ENCODE measurements around the gene AKT3. TPM values are rescaled to one million over a fixed set of nuclear protein-coding genes. Genes with fewer than 3 reads are reported as not detected.

The AKT3 gene
- total and polyA plus RNA-seq, 2 experiments from 2014 or later = 4.5 to 18.5 TPM

- Mint-ChIP-seq H3K27me3 (ENCODE audit: insufficient read depth, low read depth, poor library complexity) (peaks cover 8% of the 10 kb centered on the region), H3K4me3 (peak overlapping the region; percentile 96), H3K4me1 (peaks cover 24% of the 10 kb centered on the region), H3K9me3 (no peaks in the 10 kb centered on the region; the same call in 2 of the 3 replicates), H3K27ac (peak overlapping the region; percentile 99), H3K36me3 (ENCODE audit: low read depth) (no peaks in the 10 kb centered on the region; the same call in 2 of the 3 replicates)
- Histone ChIP-seq H3K27me3 (ENCODE audit: insufficient read depth) (no peaks in the 10 kb centered on the region), H3K79me2 (replicated peaks; ENCODE audit: insufficient read depth) (peaks cover 32% of the 10 kb centered on the region), H3K4me2 (peak overlapping the region; percentile 74), H3F3A (replicated peaks; ENCODE audit: low read depth) (no peaks in the 10 kb centered on the region), H2AFZ (peak overlapping the region; percentile 43), H3K4me1 (ENCODE audit: insufficient read depth) (0 out of 2 replicates have a peak, but pooled peaks cover 9% of the 10 kb centered on the region), H3K4me3 (peak overlapping the region; percentile 60), H3K9me2 (ENCODE audit: insufficient read depth) (no peaks in the 10 kb centered on the region), H4K20me1 (replicated peaks; ENCODE audit: insufficient read depth) (no peaks in the 10 kb centered on the region), H3K27ac (ENCODE audit: low read depth) (peak overlapping the region; percentile 91), H3K36me3 (ENCODE audit: insufficient read depth) (no peaks in the 10 kb centered on the region)
- TF ChIP-seq ZNF114 (CRISPR knock-in tag; IDR thresholded peaks at IDR 0.05) = no peak
- no peak for TF ChIP-seq REST (IDR thresholded peaks at IDR 0.05; ENCODE audit: unreplicated experiment)
- TF ChIP-seq CREB1 (CRISPR knock-in tag; IDR thresholded peaks at IDR 0.05; ENCODE audit: low read depth) = peak; percentile 75
- no peak for TF ChIP-seq ZNF462 (CRISPR knock-in tag; IDR thresholded peaks at IDR 0.05)
- no peak for TF ChIP-seq CTCF (conservative IDR thresholded peaks at IDR 0.05; ENCODE audit: low read depth in 2 of 2)
- peak; percentile 77 for ATAC-seq
- peak; percentile 90 for DNase-seq (ENCODE audit: low spot score)
These were observed 611 bp upstream of the AKT3 start for GRCh38 chr1:243850452-243851256.

Measured in GM23338 (cell line).